Glutamatergic neuron (in vitro differentiated cells): ENCODE measurements around the gene LRP1B. TPM values are rescaled to one million over a fixed set of nuclear protein-coding genes. Genes with fewer than 3 reads are reported as not detected.

Experiments used
- DNase-seq: peaks from one replicate; pipeline ENCODE4 v3.0.0; 2022
- H3K27ac Mint-ChIP-seq: one replicate; pipeline ENCODE4 v1.8.0; 2020; ENCODE audit warnings: mild to moderate bottlenecking, mixed read lengths, inconsistent platforms; ENCODE audit not compliant: unreplicated experiment
- H3K27me3 Mint-ChIP-seq: one replicate; pipeline ENCODE4 v1.8.0; 2020; ENCODE audit warnings: mild to moderate bottlenecking, moderate library complexity, mixed read lengths, inconsistent platforms; ENCODE audit not compliant: unreplicated experiment
- H3K36me3 Mint-ChIP-seq: one replicate; pipeline ENCODE4 v1.8.0; 2020; ENCODE audit warnings: mild to moderate bottlenecking, mixed read lengths, inconsistent platforms; ENCODE audit not compliant: unreplicated experiment
- H3K4me1 Mint-ChIP-seq: one replicate; pipeline ENCODE4 v1.8.0; 2020; ENCODE audit warnings: mild to moderate bottlenecking, low read depth, mixed read lengths, inconsistent platforms; ENCODE audit not compliant: unreplicated experiment
- H3K4me3 Mint-ChIP-seq: one replicate; pipeline ENCODE4 v1.8.0; 2020; ENCODE audit warnings: mild to moderate bottlenecking, mixed read lengths, inconsistent platforms; ENCODE audit not compliant: unreplicated experiment
- H3K9me3 Mint-ChIP-seq: one replicate; pipeline ENCODE4 v1.8.0; 2020; ENCODE audit warnings: mild to moderate bottlenecking, moderate library complexity, mixed read lengths, inconsistent platforms; ENCODE audit not compliant: unreplicated experiment
- total RNA-seq: library from RNA; stranded (reverse); fragmentation: NEBNext Ultra II Directional; extraction: Animal tissue kit (Norgen Biotek cat#: 25700); gene quantifications from one replicate; pipeline ENCODE4 v1.2.1, GENCODE V29; 2021; ENCODE audit not compliant: unreplicated experiment
- TF ChIP-seq, protein P1 (sequence below): fragments of 200-600 bp; sonication (generic); IDR thresholded peaks from one replicate; pipeline ENCODE4 v1.5.0; 2021; ENCODE audit not compliant: partially characterized antibody, unreplicated experiment

The LRP1B gene
- total RNA-seq, 1 donor from 2014 or later: 28.7 TPM

DNA sequence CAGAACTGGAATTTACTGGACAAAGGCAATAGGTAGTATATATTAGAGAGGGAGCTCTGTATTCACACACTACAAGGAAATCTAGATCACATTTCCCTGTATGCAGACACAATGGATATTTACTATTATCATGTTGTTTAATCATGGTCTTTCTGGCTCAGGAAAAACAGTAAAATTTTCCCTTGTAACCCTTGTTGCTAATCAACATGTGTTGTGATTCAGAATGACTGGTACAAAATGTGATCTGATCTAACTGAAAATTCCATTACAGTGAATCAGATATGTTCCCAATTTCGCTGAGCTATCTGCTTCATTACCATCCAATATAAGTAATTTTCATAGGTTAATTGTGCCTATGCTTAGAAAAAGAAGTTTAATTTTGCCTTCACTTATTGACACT lies 1109.7 kb downstream of the LRP1B start:
- H3K27me3 Mint-ChIP-seq: no peaks in the 10 kb centered on the region
- H3K4me1 Mint-ChIP-seq: peaks cover 2% of the 10 kb centered on the region
- H3K36me3 Mint-ChIP-seq: peaks cover 5% of the 10 kb centered on the region
- TF ChIP-seq, protein P1, sequence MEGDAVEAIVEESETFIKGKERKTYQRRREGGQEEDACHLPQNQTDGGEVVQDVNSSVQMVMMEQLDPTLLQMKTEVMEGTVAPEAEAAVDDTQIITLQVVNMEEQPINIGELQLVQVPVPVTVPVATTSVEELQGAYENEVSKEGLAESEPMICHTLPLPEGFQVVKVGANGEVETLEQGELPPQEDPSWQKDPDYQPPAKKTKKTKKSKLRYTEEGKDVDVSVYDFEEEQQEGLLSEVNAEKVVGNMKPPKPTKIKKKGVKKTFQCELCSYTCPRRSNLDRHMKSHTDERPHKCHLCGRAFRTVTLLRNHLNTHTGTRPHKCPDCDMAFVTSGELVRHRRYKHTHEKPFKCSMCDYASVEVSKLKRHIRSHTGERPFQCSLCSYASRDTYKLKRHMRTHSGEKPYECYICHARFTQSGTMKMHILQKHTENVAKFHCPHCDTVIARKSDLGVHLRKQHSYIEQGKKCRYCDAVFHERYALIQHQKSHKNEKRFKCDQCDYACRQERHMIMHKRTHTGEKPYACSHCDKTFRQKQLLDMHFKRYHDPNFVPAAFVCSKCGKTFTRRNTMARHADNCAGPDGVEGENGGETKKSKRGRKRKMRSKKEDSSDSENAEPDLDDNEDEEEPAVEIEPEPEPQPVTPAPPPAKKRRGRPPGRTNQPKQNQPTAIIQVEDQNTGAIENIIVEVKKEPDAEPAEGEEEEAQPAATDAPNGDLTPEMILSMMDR: no peak
- no peak overlapping the region for H3K27ac Mint-ChIP-seq
- H3K9me3 Mint-ChIP-seq: peaks cover 1% of the 10 kb centered on the region
- no peak overlapping the region for H3K4me3 Mint-ChIP-seq
- no peak for DNase-seq

GRCh38 chr2:141020346-141020745 lies 1110.5 kb downstream of the LRP1B start:
- no peak overlapping the region for H3K4me3 Mint-ChIP-seq
- H3K27ac Mint-ChIP-seq: no peak overlapping the region
- no peaks in the 10 kb centered on the region for H3K9me3 Mint-ChIP-seq
- peaks cover under 1% of the 10 kb centered on the region for H3K36me3 Mint-ChIP-seq
- H3K4me1 Mint-ChIP-seq: peaks cover 5% of the 10 kb centered on the region
- no peak for DNase-seq
- TF ChIP-seq, protein P1: no peak
- H3K27me3 Mint-ChIP-seq: no peaks in the 10 kb centered on the region

- TF ChIP-seq, protein P1: no peak
- Mint-ChIP-seq H3K9me3 (no peaks in the 10 kb centered on the region), H3K36me3 (no peaks in the 10 kb centered on the region), H3K4me3 (no peak overlapping the region), H3K27ac (no peak overlapping the region), H3K4me1 (peaks cover 3% of the 10 kb centered on the region), H3K27me3 (no peaks in the 10 kb centered on the region)
- DNase-seq: peak; percentile 21
Observed at GRCh38 chr2:141015341-141016047, 1115.3 kb downstream of the LRP1B start.

DNA sequence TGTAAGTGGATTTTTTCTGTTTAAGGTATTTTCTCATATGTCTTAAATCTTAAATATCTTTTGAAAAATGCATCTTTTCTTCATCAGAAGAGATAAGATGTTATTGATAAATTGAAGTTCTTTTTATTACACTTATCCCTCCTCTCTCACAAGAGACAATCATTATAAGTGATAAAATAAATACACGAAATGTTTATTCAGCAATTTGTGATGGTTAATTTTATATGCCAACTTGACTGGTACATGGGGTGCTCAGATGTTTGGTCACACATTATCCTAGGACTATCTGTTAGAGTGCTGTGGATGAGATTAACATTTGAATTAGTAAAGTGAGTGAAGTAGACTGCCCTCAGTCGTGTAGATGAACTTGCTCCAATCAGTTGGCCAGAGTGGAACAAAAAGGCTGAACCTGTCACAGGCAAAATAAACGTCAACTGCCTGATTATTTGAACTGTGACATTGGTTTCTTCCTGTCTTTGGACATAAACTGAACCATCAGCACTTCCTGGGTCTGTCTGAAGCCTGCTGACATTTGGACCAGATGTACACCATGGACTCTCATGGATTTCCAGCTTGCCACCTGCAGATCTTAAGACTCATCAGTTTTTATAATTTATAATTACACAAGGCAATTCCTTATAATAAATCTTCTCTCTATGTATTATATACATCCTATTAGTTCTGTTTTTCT lies 1126.7 kb downstream of the LRP1B start:
- Mint-ChIP-seq H3K4me1 (peaks cover 4% of the 10 kb centered on the region), H3K27me3 (no peaks in the 10 kb centered on the region), H3K4me3 (no peak overlapping the region), H3K27ac (no peak overlapping the region), H3K36me3 (peaks cover 8% of the 10 kb centered on the region), H3K9me3 (no peaks in the 10 kb centered on the region)
- no peak for DNase-seq
- TF ChIP-seq, protein P1: no peak

- TF ChIP-seq, protein P1: no peak
Observed at GRCh38 chr2:141001750-141002149, 1129.1 kb downstream of the LRP1B start.

More at GRCh38 chr2:141001750-141002149, 1129.1 kb downstream of the LRP1B start:
- DNase-seq: no peak
- H3K4me1 Mint-ChIP-seq: peaks cover 4% of the 10 kb centered on the region
- H3K27ac Mint-ChIP-seq: no peak overlapping the region
- no peaks in the 10 kb centered on the region for H3K27me3 Mint-ChIP-seq
- H3K9me3 Mint-ChIP-seq: no peaks in the 10 kb centered on the region
- H3K36me3 Mint-ChIP-seq: peaks cover 8% of the 10 kb centered on the region
- H3K4me3 Mint-ChIP-seq: no peak overlapping the region
